CD4-positive, alpha-beta T cell treated with Interleukin-17A for 4 hours (primary cell): ENCODE measurements around the gene SDSL.

Source experiments
- DNase-seq: peaks from one replicate; pipeline ENCODE4 v3.0.0-alpha.2; 2020; ENCODE audit warnings: mixed read lengths

The SDSL gene

DNA sequence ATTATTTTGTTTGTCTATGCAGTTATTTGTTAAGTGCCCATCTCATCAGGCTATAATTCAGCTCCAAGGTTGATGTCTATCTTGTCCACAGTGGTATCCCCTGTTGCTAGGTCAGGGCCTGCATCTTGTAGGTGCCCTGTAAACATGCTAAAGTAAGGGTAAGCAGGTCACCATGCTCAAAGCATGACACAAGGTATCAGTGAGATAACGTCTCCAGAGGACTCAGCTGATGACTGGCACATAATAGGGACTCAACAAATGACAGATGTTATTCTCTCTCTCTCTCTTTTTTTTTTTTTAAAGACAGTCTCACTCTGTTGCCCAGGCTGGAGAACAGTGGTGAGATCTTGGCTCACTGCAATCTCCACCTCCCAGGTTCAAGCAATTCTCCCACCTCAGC lies 2.3 kb downstream of the SDSL start:
- no peak for DNase-seq

DNA sequence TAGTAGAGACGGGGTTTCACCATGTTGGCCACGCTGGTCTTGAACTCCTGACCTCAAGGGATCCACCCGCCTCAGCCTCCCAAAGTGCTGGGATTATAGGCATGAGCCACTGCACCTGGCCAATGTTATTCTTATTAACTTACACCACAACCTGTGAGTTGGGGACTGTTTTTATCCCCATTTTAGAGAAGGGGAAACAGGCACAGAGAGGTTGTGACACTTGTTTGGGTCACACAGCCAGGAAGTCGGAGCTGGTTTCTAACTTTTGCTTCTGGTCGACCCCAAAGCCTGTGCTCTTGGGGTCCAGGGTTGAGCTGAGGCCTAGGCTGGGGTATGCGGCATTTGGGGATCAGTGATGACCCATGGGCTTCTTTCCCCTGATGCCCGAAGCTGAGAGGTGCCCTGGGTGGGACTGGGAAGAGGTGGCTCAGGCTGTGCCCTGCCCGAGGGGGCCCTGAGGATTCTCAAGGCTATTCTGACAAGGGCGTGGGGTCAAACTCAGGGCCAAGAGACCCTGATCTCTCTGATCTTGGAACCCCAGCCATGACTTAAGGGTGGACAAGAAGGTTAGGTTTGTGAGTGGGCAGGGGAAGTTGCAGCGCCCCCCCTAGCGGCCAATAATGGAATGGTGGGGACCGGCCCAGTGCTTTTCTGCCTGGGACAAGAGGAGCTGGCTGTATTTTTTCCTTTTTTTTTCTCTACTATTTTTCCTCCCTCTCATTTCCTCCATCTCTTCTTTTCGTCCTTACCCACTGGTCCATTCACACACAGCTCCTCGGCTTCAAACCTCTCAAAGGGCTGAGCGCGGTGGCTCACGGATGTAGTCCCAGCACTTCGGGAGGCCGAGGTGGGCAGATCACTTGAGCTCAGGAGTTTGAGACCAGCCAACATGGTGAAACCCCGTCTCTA lies 3.0 kb downstream of the SDSL start:
- DNase-seq = peak; percentile 59

DNA sequence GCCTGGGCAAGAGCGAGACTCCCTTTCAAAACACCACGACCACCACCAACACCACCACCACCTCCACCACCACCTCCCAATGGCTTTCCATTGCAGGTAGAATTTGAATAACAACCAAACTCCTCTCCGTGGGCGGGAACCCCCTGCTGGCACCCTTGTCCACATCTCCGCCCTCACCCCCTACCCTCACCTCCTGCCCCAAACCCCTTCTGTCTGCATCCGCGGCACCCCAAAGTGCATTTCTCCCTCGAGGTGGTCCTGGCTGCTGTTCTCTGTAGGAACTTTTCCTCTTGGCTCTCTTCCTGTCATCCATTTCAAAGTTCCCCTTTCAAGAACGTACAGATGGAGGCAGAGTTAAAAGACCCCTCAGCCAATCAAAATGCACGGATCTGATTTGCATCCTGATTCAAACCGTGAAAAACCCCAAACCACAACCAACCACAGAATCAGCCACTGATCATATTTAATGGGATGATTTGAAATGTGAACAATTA lies 3.8 kb downstream of the SDSL start:
- no peak for DNase-seq

DNA sequence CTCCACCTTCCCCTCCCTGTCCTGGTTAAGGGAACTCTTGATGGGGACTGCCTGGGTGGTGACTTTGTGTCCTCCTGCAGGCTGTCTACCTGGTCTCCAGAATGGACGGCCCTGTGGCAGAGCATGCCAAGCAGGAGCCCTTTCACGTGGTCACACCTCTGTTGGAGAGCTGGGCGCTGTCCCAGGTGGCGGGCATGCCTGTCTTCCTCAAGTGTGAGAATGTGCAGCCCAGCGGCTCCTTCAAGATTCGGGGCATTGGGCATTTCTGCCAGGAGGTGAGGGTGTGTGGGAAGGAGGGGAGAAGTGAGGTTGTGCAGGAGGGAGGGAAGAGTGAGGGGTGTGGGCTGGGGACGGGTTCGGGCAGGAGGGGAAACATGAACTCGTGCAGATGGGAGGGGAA lies 5.7 kb downstream of the SDSL start:
- DNase-seq = no peak

DNA sequence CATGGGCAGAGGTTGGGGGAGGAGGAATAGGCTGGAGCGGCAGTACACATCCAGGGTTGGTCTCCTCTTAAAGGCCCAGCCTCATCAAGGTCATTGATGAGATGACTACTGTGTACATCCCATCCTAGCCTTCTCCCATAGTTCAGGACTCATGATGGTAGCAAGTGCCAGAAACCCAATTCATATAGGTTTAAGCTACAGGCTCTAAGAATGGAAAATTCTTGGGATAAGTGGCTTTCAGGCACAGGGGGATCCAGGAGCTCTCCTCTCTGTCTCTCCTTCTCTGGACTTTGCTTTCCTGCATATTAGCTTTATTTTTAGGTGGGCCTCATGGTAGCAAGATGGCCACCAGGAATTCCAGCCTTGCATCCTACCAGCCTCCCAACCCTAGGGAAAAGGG lies 6.3 kb downstream of the SDSL start:
- no peak for DNase-seq

DNA sequence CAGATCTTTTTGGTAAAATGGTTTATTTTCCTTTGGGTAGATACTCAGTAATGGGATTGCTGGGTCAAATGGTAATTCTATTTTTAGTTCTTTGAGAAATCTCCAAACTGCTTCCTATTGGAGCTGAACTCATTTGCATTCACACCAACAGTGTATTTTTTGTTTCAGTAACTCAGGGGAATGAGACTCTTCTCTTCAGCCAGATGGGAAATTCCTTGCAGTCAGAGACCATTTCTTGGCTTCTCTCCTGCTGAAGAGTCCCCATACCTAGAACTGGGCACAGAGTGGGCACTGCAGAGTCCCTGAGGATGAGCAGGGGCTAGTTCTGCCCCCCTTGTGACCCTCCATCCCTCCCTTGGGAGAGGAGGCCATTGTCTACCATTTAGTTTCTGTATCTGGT lies 10.8 kb downstream of the SDSL start:
- no peak for DNase-seq

DNA sequence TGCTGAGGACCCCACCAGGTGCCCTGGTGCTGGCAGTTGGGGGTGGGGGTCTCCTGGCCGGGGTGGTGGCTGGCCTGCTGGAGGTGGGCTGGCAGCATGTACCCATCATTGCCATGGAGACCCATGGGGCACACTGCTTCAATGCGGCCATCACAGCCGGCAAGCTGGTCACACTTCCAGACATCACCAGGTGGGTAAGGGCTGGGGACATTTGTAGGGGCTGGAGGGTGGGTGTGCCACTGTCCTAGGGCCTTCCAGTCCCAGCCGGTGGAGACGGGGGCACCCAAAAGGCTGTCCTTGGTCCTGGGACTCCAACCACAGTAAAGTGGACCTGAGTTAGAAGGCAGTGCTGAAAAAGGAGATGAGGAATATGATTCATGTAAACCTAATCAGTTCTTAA lies 13.2 kb downstream of the SDSL start:
- DNase-seq = no peak

DNA sequence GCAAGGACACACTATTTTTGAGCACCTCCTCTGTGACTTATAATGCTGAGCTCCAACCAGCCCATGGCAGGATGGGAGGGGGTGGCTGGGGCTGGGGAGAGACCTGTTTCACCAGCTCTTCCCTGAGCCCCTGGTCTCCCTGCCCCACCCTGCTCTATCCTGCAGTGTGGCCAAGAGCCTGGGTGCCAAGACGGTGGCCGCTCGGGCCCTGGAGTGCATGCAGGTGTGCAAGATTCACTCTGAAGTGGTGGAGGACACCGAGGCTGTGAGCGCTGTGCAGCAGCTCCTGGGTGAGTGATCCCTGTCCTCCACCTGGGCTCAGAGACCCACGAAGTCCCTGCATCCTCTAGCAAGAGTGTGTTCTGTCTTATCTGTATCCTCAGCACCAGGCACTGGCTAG lies 14.4 kb downstream of the SDSL start:
- no peak for DNase-seq

DNA sequence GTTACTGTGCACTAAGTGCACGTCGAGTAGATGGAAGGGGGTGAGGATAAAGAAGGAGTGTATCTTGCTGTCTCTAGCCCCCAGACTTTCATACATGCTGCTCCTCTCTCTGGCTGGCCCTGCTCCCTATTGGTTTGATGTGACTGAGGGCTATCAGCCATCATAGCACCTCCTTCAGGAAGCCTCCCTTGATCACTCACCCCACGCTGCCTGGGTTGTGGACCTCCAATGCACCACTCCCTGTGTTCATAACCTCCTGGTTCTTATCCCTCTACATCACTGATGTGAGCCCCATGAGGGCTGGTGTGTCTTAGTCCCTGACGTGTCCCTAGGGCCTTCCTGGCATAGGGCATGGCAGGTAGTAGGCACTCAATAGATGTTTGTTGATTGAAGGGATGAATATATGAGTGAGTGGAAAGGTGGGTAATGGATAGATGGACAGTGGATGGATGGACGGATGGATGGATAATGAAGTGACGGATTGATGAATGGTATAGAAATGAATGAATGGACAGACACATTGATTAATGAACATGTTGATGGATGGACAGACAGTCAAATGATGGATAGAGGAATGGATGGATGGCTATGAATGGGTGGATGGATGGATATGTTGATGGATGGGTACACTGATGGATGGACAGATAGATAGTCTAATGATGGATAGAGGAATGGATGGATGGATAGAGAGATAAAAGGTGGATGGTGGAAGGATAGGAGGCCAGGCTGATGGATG lies 15.0 kb downstream of the SDSL start:
- no peak for DNase-seq

DNA sequence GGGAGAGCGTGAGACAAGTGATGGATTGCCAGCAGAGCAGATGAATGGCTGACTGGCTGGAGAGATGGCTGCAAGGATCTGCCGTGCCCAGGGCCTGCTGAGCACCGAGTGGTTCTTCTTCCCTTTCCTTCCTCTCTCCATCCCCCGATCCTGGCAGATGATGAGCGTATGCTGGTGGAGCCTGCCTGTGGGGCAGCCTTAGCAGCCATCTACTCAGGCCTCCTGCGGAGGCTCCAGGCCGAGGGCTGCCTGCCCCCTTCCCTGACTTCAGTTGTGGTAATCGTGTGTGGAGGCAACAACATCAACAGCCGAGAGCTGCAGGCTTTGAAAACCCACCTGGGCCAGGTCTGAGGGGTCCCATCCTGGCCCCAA lies 15.5 kb downstream of the SDSL start:
- no peak for DNase-seq

DNA sequence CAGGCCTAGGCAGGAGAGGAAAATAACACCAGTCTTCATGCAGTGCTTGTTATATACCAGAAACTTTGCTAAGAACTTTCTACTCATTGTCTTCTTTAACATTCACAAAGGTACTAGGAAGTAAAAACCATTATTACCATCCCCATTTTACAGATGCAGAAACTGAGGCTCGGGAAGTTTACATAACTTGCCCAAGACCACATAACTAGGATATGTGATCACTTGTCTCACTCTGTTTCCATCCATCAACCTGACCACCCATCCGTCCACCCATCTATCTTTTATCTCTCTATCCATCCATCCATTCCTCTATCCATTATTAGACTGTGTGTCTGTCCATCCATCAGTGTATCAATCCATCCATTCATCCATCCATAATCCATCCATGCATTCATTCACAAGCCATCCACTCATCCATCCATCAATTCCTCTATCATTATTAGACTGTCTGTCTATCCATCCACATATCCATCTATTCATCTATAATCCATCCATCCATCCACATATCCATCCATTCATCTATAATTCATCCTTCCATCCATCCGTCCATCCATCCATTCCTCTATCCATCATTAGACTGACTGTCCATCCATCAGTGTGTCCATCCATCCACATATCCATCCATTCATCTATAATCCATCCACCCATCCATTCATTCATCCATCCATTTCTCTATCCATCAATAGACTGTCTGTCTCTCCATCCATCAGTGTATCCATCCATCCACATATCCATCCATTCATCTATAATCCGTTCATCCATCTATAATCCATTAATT lies 16.5 kb downstream of the SDSL start:
- no peak for DNase-seq

DNA sequence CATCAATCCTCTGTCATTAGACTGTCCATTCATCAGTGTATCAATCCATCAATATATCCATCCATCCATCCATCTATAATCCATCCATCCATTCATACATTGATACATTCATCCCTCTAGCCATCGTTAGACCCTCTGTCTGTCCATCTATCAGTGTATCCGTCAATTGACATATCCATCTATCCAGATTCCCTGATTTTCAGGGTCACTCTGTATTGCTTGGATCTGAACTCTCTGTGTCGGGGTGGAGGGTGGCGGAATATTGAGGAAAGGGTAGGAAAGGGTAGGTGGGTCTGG lies 17.1 kb downstream of the SDSL start:
- no peak for DNase-seq

DNA sequence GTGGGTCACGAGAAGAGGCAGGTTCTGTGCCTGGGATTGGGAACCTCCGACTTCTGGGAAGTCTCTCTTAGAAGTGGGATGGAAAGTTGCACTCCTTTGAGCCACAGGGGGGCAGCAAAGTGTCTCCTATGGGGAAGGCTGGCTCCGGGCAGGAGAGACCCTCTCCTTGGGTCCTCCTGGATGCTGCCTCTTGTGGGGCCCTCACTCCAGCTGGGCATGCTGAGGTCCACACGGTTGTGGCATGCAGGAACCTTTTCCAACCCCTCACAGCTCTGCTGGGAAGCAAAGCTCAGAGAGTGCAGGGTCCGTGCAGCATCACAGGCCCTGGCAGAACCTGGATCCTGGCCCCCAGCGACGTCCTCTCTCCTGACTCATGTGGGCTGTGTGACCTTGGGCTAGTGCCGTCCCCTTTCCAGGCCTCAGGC lies 17.4 kb downstream of the SDSL start:
- no peak for DNase-seq

DNA sequence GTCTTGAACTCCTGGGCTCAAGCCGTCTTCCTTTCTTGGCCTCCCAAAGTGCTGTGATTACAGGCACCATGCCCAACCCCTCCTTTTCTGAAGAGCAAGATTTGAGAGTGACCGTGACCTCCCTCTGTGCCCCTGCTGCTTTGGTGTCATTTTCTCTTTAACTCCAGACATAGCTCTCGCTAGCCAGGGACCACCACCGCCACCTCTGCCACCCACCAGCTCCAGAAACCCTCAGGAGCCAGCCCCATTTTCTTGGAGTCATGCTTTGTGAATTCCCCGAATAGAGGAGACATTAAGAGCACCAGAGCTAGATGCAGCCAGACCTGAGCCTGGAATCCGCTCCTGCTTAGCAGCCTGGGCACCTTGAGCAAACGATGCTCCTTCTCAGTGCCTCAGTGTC lies 18.2 kb downstream of the SDSL start:
- no peak for DNase-seq

DNA sequence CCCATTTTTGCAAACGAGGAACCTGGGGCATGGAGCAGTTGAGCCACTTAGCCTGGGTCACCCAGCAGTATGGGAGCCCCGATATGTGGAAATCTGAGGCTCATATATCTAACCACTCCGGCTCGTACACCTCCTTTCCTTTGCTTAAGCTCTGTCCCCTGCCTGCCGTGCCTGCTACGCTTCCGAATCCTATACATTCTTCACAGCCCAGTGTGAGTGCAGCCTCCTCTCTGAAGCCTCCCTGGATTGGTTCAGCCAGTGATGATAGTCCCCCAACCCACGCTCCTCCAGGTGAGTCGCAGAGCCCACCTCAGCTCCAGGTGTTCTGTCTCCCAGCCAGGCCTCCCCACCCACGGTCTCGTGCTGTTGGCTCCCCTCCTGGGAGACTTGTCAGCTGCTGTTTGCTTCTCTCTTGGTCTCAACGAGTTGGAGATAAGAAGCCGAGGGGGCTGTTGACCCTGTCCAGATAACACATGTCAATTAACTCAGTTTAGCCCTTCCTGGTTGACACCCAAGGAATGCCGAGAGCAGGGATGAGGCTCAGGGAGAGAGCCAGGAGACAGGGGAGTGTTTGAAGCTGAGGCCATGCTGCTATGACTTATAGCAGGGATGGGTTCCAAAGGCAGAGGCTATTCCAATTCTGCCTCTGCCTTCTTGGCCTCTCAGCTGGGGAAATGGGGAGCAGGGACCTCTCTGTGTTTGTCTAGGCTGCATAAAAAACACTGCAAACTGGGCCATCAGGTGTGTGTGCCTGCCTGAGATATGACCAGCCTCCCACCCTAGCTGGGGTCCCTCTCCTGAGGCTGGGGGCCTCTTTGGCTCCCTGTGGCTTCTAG lies 19.0 kb downstream of the SDSL start:
- no peak for DNase-seq

DNA sequence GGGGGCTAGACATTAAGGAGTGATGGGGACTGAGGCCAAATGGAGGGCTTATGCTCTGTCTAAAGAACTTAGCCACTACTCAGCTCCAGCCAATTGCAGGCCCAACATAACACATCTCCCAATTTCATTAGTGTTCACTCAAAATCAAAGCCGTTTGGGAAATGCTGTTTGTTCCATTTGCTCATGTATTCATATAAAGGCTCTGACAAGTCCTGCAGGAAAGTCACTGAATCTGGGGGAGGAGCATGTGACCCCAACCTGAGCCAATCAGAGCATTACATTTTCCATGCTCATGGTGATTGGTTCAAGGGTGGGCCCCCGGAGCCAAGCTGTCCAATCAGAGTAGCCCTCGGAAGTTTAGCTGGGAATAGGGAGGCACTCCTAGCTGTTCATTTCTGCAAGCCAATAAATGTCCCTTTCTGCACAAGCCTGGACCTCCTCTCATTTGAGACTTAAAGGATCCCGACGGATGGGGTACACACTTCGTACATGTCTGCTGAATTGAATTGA lies 20.9 kb downstream of the SDSL start:
- no peak for DNase-seq

DNA sequence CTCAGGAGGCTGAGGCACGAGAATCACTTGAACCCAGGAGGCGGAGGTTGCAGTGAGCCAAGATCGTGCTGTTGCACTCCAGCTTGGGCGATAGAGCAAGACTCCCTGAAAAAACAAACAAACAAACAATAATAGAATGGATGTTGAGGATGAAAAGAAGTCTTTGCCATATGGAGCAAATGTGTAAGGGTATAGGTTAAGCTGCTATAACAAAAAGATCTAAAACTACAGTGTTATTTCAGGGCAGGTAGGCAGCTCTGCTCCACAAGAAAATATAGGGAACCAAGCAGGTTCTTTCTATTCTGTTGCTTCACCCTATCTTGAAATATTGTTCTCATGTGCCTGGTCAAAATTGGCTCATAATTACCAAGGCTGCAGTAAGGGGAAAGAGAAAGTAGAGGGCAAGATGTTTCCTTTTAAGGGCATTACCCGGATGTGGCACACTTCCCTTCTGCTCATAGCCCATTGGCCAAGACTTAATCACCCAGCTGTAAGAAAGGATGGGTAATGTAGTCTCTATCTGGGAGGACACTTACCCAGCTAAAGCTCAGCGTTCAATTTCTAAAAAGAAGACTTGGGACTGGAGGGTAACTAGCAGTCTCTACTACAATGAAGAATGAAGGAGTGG lies 23.5 kb downstream of the SDSL start:
- no peak for DNase-seq

DNA sequence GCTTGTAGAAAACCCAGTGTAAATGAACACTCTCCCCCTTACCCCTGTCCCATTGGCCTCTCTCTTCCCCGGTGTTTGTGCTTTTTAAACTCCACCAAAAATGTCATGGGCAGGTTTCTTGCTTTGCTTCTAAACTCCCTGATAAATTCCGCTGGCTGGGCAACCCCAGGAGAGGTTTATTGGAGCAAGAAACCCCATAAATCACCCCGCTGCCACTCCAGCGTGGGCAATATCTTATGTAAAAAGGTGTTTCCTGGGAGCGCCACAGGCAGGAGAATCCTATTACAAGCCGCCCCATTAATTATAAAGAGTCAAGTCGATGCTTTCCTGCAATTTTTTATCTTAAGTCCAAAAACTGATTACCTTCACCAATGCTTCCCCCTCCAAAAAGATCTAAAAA lies 26.7 kb downstream of the SDSL start:
- no peak for DNase-seq

DNA sequence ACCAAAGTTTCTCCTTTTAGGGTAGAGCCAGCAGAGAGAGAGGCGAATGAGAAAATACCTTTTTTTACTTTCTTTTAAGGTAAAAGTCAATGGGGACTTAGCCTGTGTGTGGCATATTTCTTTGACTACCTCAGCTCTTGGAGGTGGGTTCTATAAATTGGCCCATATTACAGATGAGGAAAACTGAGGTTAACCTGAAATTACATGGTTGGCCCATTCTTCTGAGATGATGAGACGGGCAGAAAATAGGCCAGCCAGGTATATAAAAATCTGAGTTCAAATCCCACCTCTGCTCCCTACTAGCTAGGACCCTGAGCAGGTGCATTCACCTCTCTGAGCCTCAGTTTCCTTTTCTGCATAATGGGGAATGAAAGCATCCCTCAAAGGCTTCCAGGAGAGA lies 27.1 kb downstream of the SDSL start:
- DNase-seq = no peak

DNA sequence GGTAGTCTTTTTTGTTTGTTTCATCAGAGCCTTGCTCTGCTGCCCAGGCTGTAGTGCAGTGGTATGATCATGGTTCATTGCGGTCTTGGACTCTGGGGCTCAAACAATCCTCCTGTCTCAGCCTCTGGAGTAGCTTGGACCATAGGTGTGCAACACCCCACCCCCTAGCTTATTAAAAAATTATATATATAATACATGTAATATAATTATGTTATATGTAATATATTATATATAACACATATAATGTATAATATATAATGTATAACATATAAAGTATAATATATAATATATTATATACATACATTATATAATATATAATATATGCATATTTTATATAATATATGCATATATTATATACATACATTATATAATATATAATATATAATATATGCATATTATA lies 27.7 kb downstream of the SDSL start:
- no peak for DNase-seq

DNA sequence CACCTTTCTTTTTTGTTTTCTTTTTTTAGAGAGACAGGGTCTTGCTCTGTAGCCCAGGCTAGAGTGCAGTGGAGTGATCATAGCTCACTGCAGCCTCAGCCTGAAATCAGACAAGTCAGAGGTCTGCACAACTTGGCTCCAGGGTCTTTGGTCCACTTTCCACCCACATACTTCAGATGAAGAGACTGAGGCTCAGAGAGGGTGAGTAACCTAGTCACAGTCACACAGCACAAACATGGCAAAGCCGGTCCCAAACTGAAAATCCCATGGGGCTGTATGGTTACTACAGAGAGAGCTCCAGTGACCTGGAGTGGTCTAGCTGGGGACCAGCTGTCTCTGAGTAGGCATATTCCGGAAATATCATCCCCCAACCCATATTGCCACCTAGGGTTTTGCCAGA lies 30.3 kb downstream of the SDSL start:
- DNase-seq = no peak

DNA sequence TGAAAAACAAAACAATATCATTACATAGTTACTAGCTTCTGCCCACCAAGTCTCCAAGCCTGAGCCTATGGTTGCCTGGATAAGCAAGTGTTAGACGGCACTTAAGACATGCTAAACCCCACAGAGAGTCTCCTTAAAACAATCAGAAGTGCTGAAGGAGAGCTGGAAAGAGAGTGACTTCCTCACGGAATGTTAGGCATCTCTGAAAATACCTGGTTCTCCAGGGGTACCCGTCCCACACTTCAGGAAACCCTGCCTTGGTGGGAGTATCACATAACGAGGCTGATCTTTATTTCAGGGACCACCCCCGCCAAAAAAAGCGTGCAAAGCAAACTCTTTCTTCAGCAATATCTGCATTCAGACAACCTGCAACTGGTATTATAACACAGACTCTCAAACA lies 31.1 kb downstream of the SDSL start:
- no peak for DNase-seq
